PC-9 (cell line): ENCODE measurements around the gene LY6G5B. TPM values are rescaled to one million over a fixed set of nuclear protein-coding genes. Genes with fewer than 3 reads are reported as not detected.

Experiments
- BruUV-seq: library from RNA; stranded (reverse); fragments of 400-500 nt; replicated peaks from 2 replicates; lab custom pipeline; 2021; lab: Mats Ljungman, UMichigan
- CTCF ChIA-PET: fragments of 300-600 bp; sonication (Branson Sonifier 250); formaldehyde crosslinking; loops from one replicate; lab custom pipeline; 2022; ENCODE audit warnings: antibody characterized with exemption; lab: Charles Lee
- POLR2A ChIA-PET: fragments of 300-600 bp; sonication (Branson Sonifier 250); formaldehyde crosslinking; loops from one replicate; lab custom pipeline; 2022; ENCODE audit warnings: antibody characterized with exemption; ENCODE audit not compliant: unreplicated experiment; lab: Charles Lee
- DNase-seq, 2 experiments: peaks; one replicate each; pipeline versions ENCODE4 v3.0.0 to v3.0.0-alpha.2; 2015 to 2022; ENCODE audit warnings: mixed read lengths in 1 of 2
- H2AFZ ChIP-seq: fragments of 200-600 bp; sonication (generic); 2 replicates; pipeline ENCODE4 v1.8.1; 2017; ENCODE audit warnings: antibody characterized with exemption
- H3F3A ChIP-seq: fragments of 200-600 bp; sonication (generic); 2 replicates; pipeline ENCODE4 v1.8.1; 2017; ENCODE audit warnings: antibody characterized with exemption, mild to moderate bottlenecking, low read depth; ENCODE audit not compliant: insufficient read depth
- H3K27ac ChIP-seq: fragments of 200-600 bp; sonication (generic); 2 replicates; pipeline ENCODE4 v1.6.1; 2016; ENCODE audit warnings: mixed run types
- H3K27me3 ChIP-seq: fragments of 200-600 bp; sonication (generic); 2 replicates; pipeline ENCODE4 v1.6.1; 2016; ENCODE audit warnings: low read depth, mixed run types; ENCODE audit not compliant: insufficient read depth
- H3K36me3 ChIP-seq: fragments of 200-600 bp; sonication (generic); 2 replicates; pipeline ENCODE4 v1.6.1; 2016; ENCODE audit warnings: low read depth, mixed run types
- H3K4me1 ChIP-seq: fragments of 200-600 bp; sonication (generic); replicated peaks from 2 replicates; pipeline ENCODE4 v1.6.1; 2016; ENCODE audit warnings: mixed run types; ENCODE audit not compliant: insufficient read depth
- H3K4me2 ChIP-seq: fragments of 200-600 bp; sonication (generic); 2 replicates; pipeline ENCODE4 v1.6.1; 2017; ENCODE audit warnings: mixed run types
- H3K4me3 ChIP-seq: fragments of 200-600 bp; sonication (generic); 2 replicates; pipeline ENCODE4 v1.6.1; 2016; ENCODE audit warnings: mixed run types
- H3K79me2 ChIP-seq: fragments of 200-600 bp; sonication (generic); 2 replicates; pipeline ENCODE4 v1.6.1; 2017; ENCODE audit warnings: low read depth, mixed run types
- H3K9me2 ChIP-seq: fragments of 200-600 bp; sonication (generic); 2 replicates; pipeline ENCODE4 v1.8.1; 2017; ENCODE audit warnings: mild to moderate bottlenecking; ENCODE audit not compliant: insufficient read depth
- H3K9me3 ChIP-seq: fragments of 200-600 bp; sonication (generic); 2 replicates; pipeline ENCODE4 v1.8.1; 2016; ENCODE audit warnings: low read depth; ENCODE audit not compliant: insufficient read depth
- H4K20me1 ChIP-seq: fragments of 200-600 bp; sonication (generic); 2 replicates; pipeline ENCODE4 v1.8.1; 2017; ENCODE audit not compliant: insufficient read depth
- CTCF ChIP-seq: fragments of 200-600 bp; sonication (generic); conservative IDR thresholded peaks from 2 replicates; pipeline ENCODE4 v1.6.1; 2017; ENCODE audit warnings: mixed run types, antibody characterized with exemption, mild to moderate bottlenecking, moderate library complexity
- EZH2 ChIP-seq: fragments of 200-600 bp; sonication (generic); IDR thresholded peaks from 2 replicates; pipeline ENCODE4 v1.8.0; 2017; ENCODE audit warnings: antibody characterized with exemption, low read depth
- intact Hi-C: fragments of 100-400 bp; cut with micrococcal nuclease; formaldehyde crosslinking; loops from one replicate; pipeline ENCODE4 v1.10.0; 2022; ENCODE audit not compliant: unreplicated experiment
- total RNA-seq: library from RNA; stranded (reverse); gene quantifications from 2 replicates; pipeline ENCODE4 v1.2.3, GENCODE V29; 2021

The LY6G5B gene
- total RNA-seq, 1 experiment from 2014 or later, result 24.0 TPM

DNA sequence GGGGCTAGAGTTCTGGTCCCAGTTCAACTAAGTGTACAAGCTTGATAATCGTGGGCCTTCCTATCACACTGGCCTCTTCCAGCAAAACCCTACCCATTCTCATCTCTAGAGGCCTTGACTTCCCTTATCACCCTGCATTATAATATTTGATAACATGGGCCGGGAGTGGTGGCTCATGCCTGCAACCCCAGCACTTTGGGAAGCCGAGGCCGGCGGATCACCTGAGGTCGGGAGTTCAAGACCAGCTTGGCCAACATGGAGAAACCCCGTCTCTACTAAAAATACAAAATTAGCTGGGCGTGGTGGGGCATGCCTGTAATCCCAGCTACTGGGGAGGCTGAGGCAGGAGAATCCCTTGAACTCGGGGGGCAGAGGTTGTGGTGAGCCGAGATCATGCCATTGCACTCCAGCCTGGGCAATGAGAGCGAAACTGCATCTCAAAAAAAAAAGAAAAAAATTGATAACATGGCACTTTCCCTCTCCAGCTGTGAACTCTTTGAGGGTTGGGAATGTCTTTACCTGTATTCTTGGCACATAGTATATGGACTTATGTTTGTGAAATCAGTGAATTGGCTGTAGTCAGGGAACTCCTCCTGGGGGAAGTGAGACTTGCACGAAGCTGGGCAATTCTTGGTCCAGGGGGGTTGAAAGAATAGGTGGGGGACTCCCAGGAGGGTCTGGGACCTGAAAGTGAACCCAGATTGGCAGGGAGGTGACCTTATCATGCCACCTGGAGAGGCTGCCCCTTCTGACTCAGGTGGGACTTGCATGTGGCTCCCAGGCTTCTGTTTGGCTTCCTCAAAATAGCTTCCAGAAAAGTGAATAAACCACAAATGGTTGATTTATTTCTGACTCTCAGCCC, 8.3 kb upstream of the LY6G5B start:
- DNase-seq, result no peak
- 0 out of 2 replicates have a peak, but pooled peaks cover 7% of the 10 kb centered on the region for H4K20me1 ChIP-seq
- peak overlapping the region; percentile 79; the same call in 1 of the 2 replicates for H3K4me3 ChIP-seq
- H3K9me3 ChIP-seq, result no peaks in the 10 kb centered on the region
- H3K36me3 ChIP-seq, result 0 out of 2 replicates have a peak, but pooled peaks cover 10% of the 10 kb centered on the region
- TF ChIP-seq CTCF (no peak), EZH2 (no peak)
- H3K4me2 ChIP-seq, result peak overlapping the region; percentile 88
- BruUV-seq, result no TSS peak
- POLR2A ChIA-PET, result interaction anchor here (0.7 to 0.9 kb wide), 2 partner anchors 10 to 415 kb away, joined by 4 to 5 read pairs; no protein-coding TSS in a partner anchor
- peaks cover 26% of the 10 kb centered on the region for H3K4me1 ChIP-seq
- CTCF ChIA-PET, result no interaction called here
- no peaks in the 10 kb centered on the region for H3K27me3 ChIP-seq
- H3K27ac ChIP-seq, result peak overlapping the region; percentile 71; the same call in 1 of the 2 replicates
- intact Hi-C loops, result loop anchor here (10.0 kb wide), 1 partner anchor 513 kb away; the partner anchor contains the start of genes AGPAT1 and RNF5
- peaks cover 61% of the 10 kb centered on the region for H3K79me2 ChIP-seq
- peaks cover 23% of the 10 kb centered on the region for H3F3A ChIP-seq
- H3K9me2 ChIP-seq, result no peaks in the 10 kb centered on the region
- peak overlapping the region; percentile 81; the same call in 1 of the 2 replicates for H2AFZ ChIP-seq

GRCh38 chr6:31662124-31662723, 7.6 kb upstream of the LY6G5B start:
- intact Hi-C loops, result loop anchor here (10.0 kb wide), 1 partner anchor 513 kb away; the partner anchor contains the start of genes AGPAT1 and RNF5
- Histone ChIP-seq H3K4me3 (no peak overlapping the region), H3K4me1 (peaks cover 32% of the 10 kb centered on the region), H3K36me3 (peaks cover 17% of the 10 kb centered on the region; the same call in 1 of the 2 replicates), H3K27ac (no peak overlapping the region), H4K20me1 (0 out of 2 replicates have a peak, but pooled peaks cover 7% of the 10 kb centered on the region), H3K27me3 (no peaks in the 10 kb centered on the region), H3F3A (peaks cover 23% of the 10 kb centered on the region), H2AFZ (no peak overlapping the region), H3K9me3 (no peaks in the 10 kb centered on the region), H3K9me2 (no peaks in the 10 kb centered on the region), H3K4me2 (no peak overlapping the region), H3K79me2 (peaks cover 67% of the 10 kb centered on the region)
- CTCF ChIA-PET, result no interaction called here
- TF ChIP-seq CTCF, result no peak
- DNase-seq, result no peak
- POLR2A ChIA-PET, result no interaction called here
- no TSS peak for BruUV-seq
